ENCODE results near the gene CCDC88C.

GRCh38 chr14:91387951-91388381 lies 29.7 kb downstream of the CCDC88C start:
- no peak for TF ChIP-seq CTCF (IDR thresholded peaks at IDR 0.05; ENCODE audit: extremely low read depth in 1 of 2, insufficient read depth in 1 of 2, low read depth in 1 of 2, low read length in 2 of 2)
- TF ChIP-seq POLR2AphosphoS5 (IDR thresholded peaks at IDR 0.05; ENCODE audit: insufficient read depth, low read depth, low read length) = no peak

Data from endothelial cell of umbilical vein (primary cell).